OCI-LY3 (cell line): Measurements from ENCODE around the gene PAF1.

Experiments used
- EZH2phosphoT487 ChIP-seq: fragments of 200-600 bp; shearing (Covaris generic); IDR thresholded peaks from 2 replicates; pipeline ENCODE4 v1.6.1; 2018; ENCODE audit warnings: antibody characterized with exemption, mixed run types, low read depth
- TF ChIP-seq, protein P1 (sequence below): fragments of 200-600, 300-600 bp; sonication (generic); IDR thresholded peaks from 2 replicates; pipeline ENCODE4 v1.5.1; 2014; ENCODE audit warnings: antibody characterized with exemption, low read length, low read depth

GRCh38 chr19:39411081-39411831, 20.4 kb upstream of the PAF1 start:
- TF ChIP-seq, protein P1, sequence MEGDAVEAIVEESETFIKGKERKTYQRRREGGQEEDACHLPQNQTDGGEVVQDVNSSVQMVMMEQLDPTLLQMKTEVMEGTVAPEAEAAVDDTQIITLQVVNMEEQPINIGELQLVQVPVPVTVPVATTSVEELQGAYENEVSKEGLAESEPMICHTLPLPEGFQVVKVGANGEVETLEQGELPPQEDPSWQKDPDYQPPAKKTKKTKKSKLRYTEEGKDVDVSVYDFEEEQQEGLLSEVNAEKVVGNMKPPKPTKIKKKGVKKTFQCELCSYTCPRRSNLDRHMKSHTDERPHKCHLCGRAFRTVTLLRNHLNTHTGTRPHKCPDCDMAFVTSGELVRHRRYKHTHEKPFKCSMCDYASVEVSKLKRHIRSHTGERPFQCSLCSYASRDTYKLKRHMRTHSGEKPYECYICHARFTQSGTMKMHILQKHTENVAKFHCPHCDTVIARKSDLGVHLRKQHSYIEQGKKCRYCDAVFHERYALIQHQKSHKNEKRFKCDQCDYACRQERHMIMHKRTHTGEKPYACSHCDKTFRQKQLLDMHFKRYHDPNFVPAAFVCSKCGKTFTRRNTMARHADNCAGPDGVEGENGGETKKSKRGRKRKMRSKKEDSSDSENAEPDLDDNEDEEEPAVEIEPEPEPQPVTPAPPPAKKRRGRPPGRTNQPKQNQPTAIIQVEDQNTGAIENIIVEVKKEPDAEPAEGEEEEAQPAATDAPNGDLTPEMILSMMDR: no peak
- no peak for TF ChIP-seq EZH2phosphoT487
